CD14-positive monocyte (primary cell): ENCODE measurements around the gene KIF3A. TPM values are rescaled to one million over a fixed set of nuclear protein-coding genes. Genes with fewer than 3 reads are reported as not detected.

Experiments used
- DNase-seq, 3 donors: peaks; one replicate each; pipeline ENCODE4 v3.0.0-alpha.2; 2011 to 2022
- H2AFZ ChIP-seq: 2 replicates; pipeline ENCODE4 v1.6.0; 2012; ENCODE audit warnings: mild to moderate bottlenecking, low read depth, low read length, inconsistent platforms; ENCODE audit not compliant: insufficient read depth, poor library complexity, severe bottlenecking
- H3K27ac ChIP-seq, 2 donors: 1 replicate in 1 of 2; 2 replicates in 1 of 2; pipeline ENCODE4 v1.5.1; 2012 to 2013; ENCODE audit warnings: low read length in 2 of 2, control low read depth in 1 of 2, inconsistent platforms in 1 of 2, low read depth in 1 of 2, mild to moderate bottlenecking in 1 of 2
- H3K27me3 ChIP-seq, 2 donors: one replicate each; pipeline versions ENCODE4 v1.6.0 to v1.6.1; 2011 to 2013; ENCODE audit warnings: low read length in 2 of 2; ENCODE audit not compliant: control insufficient read depth in 2 of 2, insufficient read depth in 2 of 2
- H3K36me3 ChIP-seq, 2 donors: replicated peaks in 1 of 2; 1 replicate in 1 of 2; 2 replicates in 1 of 2; pipeline versions ENCODE4 v1.5.1 to v1.6.1; 2012 to 2013; ENCODE audit warnings: low read length in 2 of 2, control low read depth in 1 of 2, inconsistent platforms in 1 of 2, mild to moderate bottlenecking in 1 of 2; ENCODE audit not compliant: insufficient read depth in 2 of 2, control insufficient read depth in 1 of 2
- H3K4me1 ChIP-seq, 2 donors: 1 replicate in 1 of 2; 2 replicates in 1 of 2; pipeline versions ENCODE4 v1.5.1 to v1.6.1; 2012 to 2013; ENCODE audit warnings: low read length in 2 of 2, control low read depth in 1 of 2, inconsistent platforms in 1 of 2, mild to moderate bottlenecking in 1 of 2, moderate library complexity in 1 of 2; ENCODE audit not compliant: insufficient read depth in 2 of 2, control insufficient read depth in 1 of 2
- H3K4me2 ChIP-seq: replicated peaks from 2 replicates; pipeline ENCODE3; 2012; ENCODE audit warnings: low read length, moderate library complexity, mild to moderate bottlenecking; ENCODE audit not compliant: poor library complexity, severe bottlenecking; ENCODE audit errors: extremely low read depth
- H3K4me3 ChIP-seq, 3 experiments: fragments of 200-600 bp in 1 of 3; sonication (generic) in 1 of 3; replicated peaks in 1 of 3; 1 replicate in 2 of 3; 2 replicates in 1 of 3; pipeline ENCODE4 v1.5.1; 2011 to 2013; ENCODE audit warnings: low read length in 3 of 3, mild to moderate bottlenecking in 3 of 3, control low read depth in 2 of 3, low read depth in 2 of 3, inconsistent platforms in 1 of 3, moderate library complexity in 1 of 3
- H3K79me2 ChIP-seq: 2 replicates; pipeline ENCODE4 v1.6.0; 2012; ENCODE audit warnings: mild to moderate bottlenecking, control low read depth, inconsistent platforms, low read length, moderate library complexity; ENCODE audit not compliant: insufficient read depth
- H3K9ac ChIP-seq: 2 replicates; pipeline ENCODE4 v1.6.0; 2017; ENCODE audit warnings: low read length, mild to moderate bottlenecking; ENCODE audit not compliant: insufficient read depth, poor library complexity, severe bottlenecking
- H3K9me3 ChIP-seq, 2 donors: replicated peaks in 1 of 2; 1 replicate in 1 of 2; 2 replicates in 1 of 2; pipeline versions ENCODE4 v1.5.1 to v1.6.1; 2012 to 2013; ENCODE audit warnings: low read length in 2 of 2, control low read depth in 1 of 2; ENCODE audit not compliant: control insufficient read depth in 1 of 2, insufficient read depth in 1 of 2
- H4K20me1 ChIP-seq: 2 replicates; pipeline ENCODE4 v1.6.0; 2012; ENCODE audit warnings: mild to moderate bottlenecking, low read length, control low read depth, moderate library complexity; ENCODE audit not compliant: insufficient read depth
- H3K27ac Mint-ChIP-seq, 7 donors: one replicate each; pipeline ENCODE4 v1.8.0; 2020; ENCODE audit warnings: mild to moderate bottlenecking in 7 of 7, mixed read lengths in 7 of 7, moderate library complexity in 6 of 7, inconsistent platforms in 2 of 7
- H3K27me3 Mint-ChIP-seq, 3 donors: one replicate each; pipeline ENCODE4 v1.8.0; 2021 to 2022; ENCODE audit warnings: low read depth in 3 of 3, mild to moderate bottlenecking in 3 of 3, mixed read lengths in 3 of 3, moderate library complexity in 3 of 3, inconsistent platforms in 1 of 3
- H3K36me3 Mint-ChIP-seq, 2 donors: one replicate each; pipeline ENCODE4 v1.8.0; 2020; ENCODE audit warnings: mixed read lengths in 2 of 2, inconsistent platforms in 1 of 2, mild to moderate bottlenecking in 1 of 2
- H3K4me1 Mint-ChIP-seq: one replicate; pipeline ENCODE4 v1.8.0; 2020; ENCODE audit warnings: mild to moderate bottlenecking, mixed read lengths
- H3K4me3 Mint-ChIP-seq, 2 donors: one replicate each; pipeline ENCODE4 v1.8.0; 2020; ENCODE audit warnings: mild to moderate bottlenecking in 2 of 2, mixed read lengths in 2 of 2, moderate library complexity in 1 of 2
- H3K9me3 Mint-ChIP-seq, 7 donors: one replicate each; pipeline ENCODE4 v1.8.0; 2020 to 2022; ENCODE audit warnings: mixed read lengths in 7 of 7, mild to moderate bottlenecking in 6 of 7, moderate library complexity in 6 of 7, inconsistent platforms in 2 of 7
- WGBS: methylation state at CpG from one replicate; pipeline ENCODE4 v1.1.5; 2013; ENCODE audit warnings: missing lambda C conversion rate; ENCODE audit not compliant: insufficient coverage; 5-methylcytosine and 5-hydroxymethylcytosine counted together
- intact Hi-C, 2 donors: fragments of 100-400 bp; cut with micrococcal nuclease; formaldehyde crosslinking; loops; one replicate each; pipeline versions ENCODE4 v1.15.0 to v1.15.1; 2023
- polyA plus RNA-seq, 3 donors: library from polyadenylated mRNA; depleted of rRNA in 1 of 3; unstranded in 2 of 3; stranded (reverse) in 1 of 3; fragments of 300-500 nt in 2 of 3; fragments of >200 nt in 1 of 3; fragmentation: Illumina TruSeq in 2 of 3; gene quantifications; 1 replicate in 2 of 3; 2 replicates in 1 of 3; pipeline ENCODE4 v1.2.3, GENCODE V29; 2012 to 2021
- TF ChIP-seq, protein P1 (sequence below): fragments of 200-600 bp; IDR thresholded peaks from one replicate; pipeline ENCODE4 v1.8.0; 2022; ENCODE audit warnings: antibody characterized with exemption, mild to moderate bottlenecking

Gene KIF3A
- polyA plus RNA-seq, 3 donors = 0.68 to 1.3 (median 1.2) TPM

DNA sequence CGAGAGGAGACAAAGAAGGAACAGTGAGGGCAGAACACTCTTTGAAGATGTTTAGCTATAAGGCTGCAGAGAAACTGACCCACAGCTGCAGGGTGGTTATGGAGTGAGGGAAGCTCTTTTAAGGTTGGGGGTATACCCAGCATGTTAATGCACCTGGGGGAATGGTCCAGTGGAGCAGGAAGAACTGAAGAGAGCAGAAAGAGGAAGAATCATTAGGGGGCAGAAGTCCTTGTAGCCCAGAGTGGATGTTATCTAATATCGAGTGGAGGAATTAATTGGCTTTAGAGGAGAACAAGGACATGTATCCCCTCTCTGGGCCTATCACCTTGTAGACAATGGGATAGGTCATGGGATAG, 55.9 kb downstream of the KIF3A start:
- 100% methylated on average over 1 of the region's 2 CpGs for WGBS
- intact Hi-C loops = no loop called here
- Mint-ChIP-seq H3K36me3 (no peaks in the 10 kb centered on the region), H3K4me3 (no peak overlapping the region), H3K27ac (peak overlapping the region in 1 of 7 donors; percentile 47), H3K27me3 (peaks cover 0 to 6% (median 0%) of the 10 kb centered on the region in 3 donors), H3K9me3 (no peaks in the 10 kb centered on the region), H3K4me1 (peaks cover 5% of the 10 kb centered on the region)
- no peaks in the 10 kb centered on the region for H3K36me3 ChIP-seq
- H3K4me3 ChIP-seq = no peak overlapping the region
- no peak overlapping the region for H3K27ac ChIP-seq
- H3K4me1 ChIP-seq = no peaks in the 10 kb centered on the region
- no peaks in the 10 kb centered on the region for H4K20me1 ChIP-seq
- no peak overlapping the region for H3K4me2 ChIP-seq
- no peaks in the 10 kb centered on the region for H3K27me3 ChIP-seq
- H3K9ac ChIP-seq = no peak overlapping the region
- no peak overlapping the region for H2AFZ ChIP-seq
- TF ChIP-seq, protein P1, sequence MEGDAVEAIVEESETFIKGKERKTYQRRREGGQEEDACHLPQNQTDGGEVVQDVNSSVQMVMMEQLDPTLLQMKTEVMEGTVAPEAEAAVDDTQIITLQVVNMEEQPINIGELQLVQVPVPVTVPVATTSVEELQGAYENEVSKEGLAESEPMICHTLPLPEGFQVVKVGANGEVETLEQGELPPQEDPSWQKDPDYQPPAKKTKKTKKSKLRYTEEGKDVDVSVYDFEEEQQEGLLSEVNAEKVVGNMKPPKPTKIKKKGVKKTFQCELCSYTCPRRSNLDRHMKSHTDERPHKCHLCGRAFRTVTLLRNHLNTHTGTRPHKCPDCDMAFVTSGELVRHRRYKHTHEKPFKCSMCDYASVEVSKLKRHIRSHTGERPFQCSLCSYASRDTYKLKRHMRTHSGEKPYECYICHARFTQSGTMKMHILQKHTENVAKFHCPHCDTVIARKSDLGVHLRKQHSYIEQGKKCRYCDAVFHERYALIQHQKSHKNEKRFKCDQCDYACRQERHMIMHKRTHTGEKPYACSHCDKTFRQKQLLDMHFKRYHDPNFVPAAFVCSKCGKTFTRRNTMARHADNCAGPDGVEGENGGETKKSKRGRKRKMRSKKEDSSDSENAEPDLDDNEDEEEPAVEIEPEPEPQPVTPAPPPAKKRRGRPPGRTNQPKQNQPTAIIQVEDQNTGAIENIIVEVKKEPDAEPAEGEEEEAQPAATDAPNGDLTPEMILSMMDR = no peak
- no peaks in the 10 kb centered on the region for H3K9me3 ChIP-seq
- H3K79me2 ChIP-seq = no peaks in the 10 kb centered on the region
- DNase-seq = no peak

DNA sequence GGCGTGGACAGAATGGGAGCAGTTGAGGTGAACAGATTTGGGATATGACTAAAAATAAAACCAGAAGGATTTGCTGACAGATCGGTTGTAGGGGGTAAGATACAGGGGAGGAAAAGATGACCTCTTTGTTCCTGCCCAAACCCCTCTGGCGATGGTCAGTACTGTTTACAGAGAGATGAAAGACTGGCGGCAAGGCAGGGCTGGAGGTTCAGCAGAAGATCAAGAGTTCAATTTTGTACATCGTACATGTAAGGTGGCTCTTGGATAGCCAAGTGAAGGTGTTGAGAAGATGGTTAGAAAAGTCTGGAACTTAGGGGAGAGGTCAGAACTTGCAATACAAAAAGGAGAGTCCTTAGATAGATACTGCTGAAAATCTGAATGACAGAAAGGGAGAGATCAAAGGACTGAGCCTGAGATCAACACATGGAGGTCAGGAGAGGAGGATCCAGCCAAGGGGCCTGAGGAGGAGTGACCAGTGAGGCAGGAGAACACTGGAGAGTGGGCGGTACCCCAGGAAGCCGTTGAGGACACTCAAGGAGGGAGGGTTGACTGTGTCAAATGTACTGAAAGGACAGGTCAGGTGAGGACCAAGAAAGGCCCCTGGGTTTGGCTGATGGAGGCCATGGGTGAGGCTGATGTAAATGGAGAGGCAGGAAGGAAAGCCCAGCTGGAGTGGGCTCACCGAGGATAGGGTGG, 56.4 kb downstream of the KIF3A start:
- Histone ChIP-seq H4K20me1 (no peaks in the 10 kb centered on the region), H3K79me2 (no peaks in the 10 kb centered on the region), H3K9me3 (no peaks in the 10 kb centered on the region), H3K27ac (no peak overlapping the region), H3K4me3 (no peak overlapping the region), H2AFZ (no peak overlapping the region), H3K4me2 (no peak overlapping the region), H3K27me3 (no peaks in the 10 kb centered on the region), H3K36me3 (no peaks in the 10 kb centered on the region), H3K9ac (no peak overlapping the region), H3K4me1 (no peaks in the 10 kb centered on the region)
- H3K27ac Mint-ChIP-seq = no peak overlapping the region
- H3K9me3 Mint-ChIP-seq = no peaks in the 10 kb centered on the region
- WGBS = 91% methylated on average over 7 of the region's 8 CpGs
- H3K4me1 Mint-ChIP-seq = peaks cover 5% of the 10 kb centered on the region
- TF ChIP-seq, protein P1 = no peak
- no peaks in the 10 kb centered on the region for H3K36me3 Mint-ChIP-seq
- peaks cover 0 to 6% (median 0%) of the 10 kb centered on the region in 3 donors for H3K27me3 Mint-ChIP-seq
- no peak for DNase-seq
- H3K4me3 Mint-ChIP-seq = peak overlapping the region in 1 of 2 donors; percentile 40
- intact Hi-C loops = no loop called here
